ENCODE measurements around the gene UNC13B. TPM values are rescaled to one million over a fixed set of nuclear protein-coding genes. Genes with fewer than 3 reads are reported as not detected.
"Not testable (repeated sequence)": the region's sequence is repeated elsewhere in the genome, so short reads cannot be mapped to it uniquely, and the experiment has no call there.

The UNC13B gene
- total RNA-seq, 2 experiments from 2014 or later, result 2.7 to 4.0 TPM

GRCh38 chr9:35229066-35229778, 67.4 kb downstream of the UNC13B start:
- no peak for ATAC-seq
- H3K9me3 Mint-ChIP-seq (ENCODE audit: low read depth), result no peaks in the 10 kb centered on the region
- intact Hi-C loops (cut with DNase I, micrococcal nuclease), result no loop called here
- no peak for DNase-seq
- no peaks in the 10 kb centered on the region for H3K4me1 Mint-ChIP-seq
- H3K36me3 Mint-ChIP-seq (ENCODE audit: low read depth), result no peaks in the 10 kb centered on the region
- H3K27me3 Mint-ChIP-seq, result peaks cover 7% of the 10 kb centered on the region
- POLR2A ChIA-PET, result no interaction called here
- no peak overlapping the region for H3K4me3 Mint-ChIP-seq
- CTCF ChIA-PET, result no interaction called here
- no peak overlapping the region for H3K27ac Mint-ChIP-seq

- no peaks in the 10 kb centered on the region for H3K36me3 Mint-ChIP-seq (ENCODE audit: low read depth)
- H3K27me3 Mint-ChIP-seq, result peaks cover 7% of the 10 kb centered on the region
- ChIA-PET POLR2A (no interaction called here), CTCF (interaction anchor here (1.0 kb wide), 1 partner anchor 485 kb away, joined by 3 read pairs; no protein-coding TSS in a partner anchor)
- H3K4me3 Mint-ChIP-seq, result no peak overlapping the region
- no peaks in the 10 kb centered on the region for H3K4me1 Mint-ChIP-seq
- no peak for DNase-seq
- H3K9me3 Mint-ChIP-seq (ENCODE audit: low read depth), result no peaks in the 10 kb centered on the region
- intact Hi-C loops (cut with DNase I, micrococcal nuclease), result no loop called here
- H3K27ac Mint-ChIP-seq, result no peak overlapping the region
- ATAC-seq, result no peak
Measured at GRCh38 chr9:35229779-35230143, 68.0 kb downstream of the UNC13B start.

DNA sequence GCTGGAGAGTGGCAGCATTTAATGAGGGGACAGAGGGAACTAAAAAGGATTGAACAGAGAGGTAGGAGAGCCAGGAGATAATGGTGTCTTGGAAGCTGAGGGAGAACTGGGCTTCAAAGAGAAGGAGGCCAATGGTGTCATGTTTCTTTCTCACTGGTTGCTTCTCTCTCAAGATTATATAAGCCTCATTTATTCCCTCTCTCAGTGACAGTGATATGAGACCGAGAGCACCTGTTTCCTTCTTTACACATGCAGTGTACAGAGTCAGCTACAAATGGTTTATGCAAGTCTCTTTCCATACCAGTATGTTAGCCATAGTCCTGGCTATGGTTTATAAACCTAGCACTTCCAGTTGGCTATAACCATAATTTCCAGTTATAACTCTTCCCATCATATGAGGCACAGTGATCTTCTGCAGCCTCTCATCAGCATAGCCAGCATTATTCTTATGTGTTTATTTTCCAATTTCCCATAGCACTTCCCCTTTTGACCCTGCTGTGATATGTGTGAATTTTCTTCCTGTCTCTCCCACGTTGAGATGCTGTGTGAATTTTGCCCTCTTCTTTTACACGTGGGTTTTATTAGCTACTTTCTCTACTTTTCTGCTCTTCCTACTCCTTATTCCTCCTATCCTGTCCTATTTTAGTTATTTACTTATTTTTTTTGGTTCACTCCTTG, 71.2 kb downstream of the UNC13B start:
- Mint-ChIP-seq H3K36me3 (ENCODE audit: low read depth) (no peaks in the 10 kb centered on the region), H3K4me1 (no peaks in the 10 kb centered on the region), H3K4me3 (no peak overlapping the region), H3K27ac (no peak overlapping the region), H3K9me3 (ENCODE audit: low read depth) (no peaks in the 10 kb centered on the region), H3K27me3 (peaks cover 4% of the 10 kb centered on the region)
- intact Hi-C loops (cut with DNase I, micrococcal nuclease), result no loop called here
- DNase-seq (no peak), ATAC-seq (no peak)
- ChIA-PET POLR2A (no interaction called here), CTCF (interaction anchor here (1.0 kb wide), 1 partner anchor 245 kb away, joined by 3 read pairs; no protein-coding TSS in a partner anchor)

DNA sequence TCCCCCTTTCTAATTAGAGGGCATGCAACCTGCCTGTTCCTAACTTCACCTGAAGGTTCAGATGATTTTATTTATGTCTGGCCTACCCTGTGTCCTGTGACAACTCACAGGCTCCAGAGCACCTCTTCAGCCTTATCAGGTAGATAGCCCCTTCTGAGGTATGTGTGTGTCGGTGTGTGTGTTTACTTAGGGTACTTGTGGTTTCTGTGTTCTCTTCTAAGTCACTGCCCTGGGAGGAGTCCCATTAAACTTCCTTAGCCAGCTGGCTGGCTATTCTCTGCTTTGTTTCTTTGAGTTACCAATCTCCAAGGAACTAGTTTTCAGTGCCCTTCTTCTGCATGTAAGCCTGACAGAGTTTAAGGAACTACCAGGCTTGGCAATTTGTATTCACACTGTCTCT, 74.9 kb downstream of the UNC13B start:
- Mint-ChIP-seq H3K9me3 (ENCODE audit: low read depth) (peaks cover 5% of the 10 kb centered on the region), H3K4me1 (no peaks in the 10 kb centered on the region), H3K27me3 (peaks cover 6% of the 10 kb centered on the region), H3K27ac (no peak overlapping the region), H3K4me3 (no peak overlapping the region), H3K36me3 (ENCODE audit: low read depth) (no peaks in the 10 kb centered on the region)
- DNase-seq (no peak), ATAC-seq (no peak)
- ChIA-PET CTCF (no interaction called here), POLR2A (no interaction called here)
- intact Hi-C loops (cut with DNase I, micrococcal nuclease), result loop anchor here in 1 of 2 experiments (5.0 kb wide), 1 partner anchor 49 kb away; no protein-coding TSS in a partner anchor

DNA sequence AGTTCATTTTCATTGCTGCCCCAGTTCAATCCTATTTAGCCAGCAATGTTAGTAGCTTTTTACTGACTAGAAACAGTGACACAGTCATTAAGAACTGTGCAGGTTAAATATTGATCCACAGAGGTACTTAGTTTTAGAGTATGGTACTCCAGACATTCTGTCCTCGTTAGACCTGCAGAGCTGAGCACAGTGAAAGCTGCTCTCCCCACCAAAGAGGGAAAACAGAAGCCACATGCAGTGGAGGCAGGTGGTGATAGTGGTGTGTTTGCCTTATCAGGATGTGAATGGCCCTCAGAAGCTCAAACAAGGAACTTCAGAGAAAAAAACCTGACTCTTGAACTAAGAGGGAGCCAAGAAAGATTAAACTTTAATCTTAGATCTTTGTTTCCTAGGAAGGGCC, 75.5 kb downstream of the UNC13B start:
- DNase-seq, result no peak
- H3K4me1 Mint-ChIP-seq, result no peaks in the 10 kb centered on the region
- H3K27ac Mint-ChIP-seq, result no peak overlapping the region
- H3K9me3 Mint-ChIP-seq (ENCODE audit: low read depth), result peaks cover 5% of the 10 kb centered on the region
- no peak overlapping the region for H3K4me3 Mint-ChIP-seq
- POLR2A ChIA-PET, result no interaction called here
- intact Hi-C loops (cut with DNase I, micrococcal nuclease), result loop anchor here in 1 of 2 experiments (5.0 kb wide), 1 partner anchor 50 kb away; no protein-coding TSS in a partner anchor
- peaks cover 7% of the 10 kb centered on the region for H3K27me3 Mint-ChIP-seq
- H3K36me3 Mint-ChIP-seq (ENCODE audit: low read depth), result no peaks in the 10 kb centered on the region
- CTCF ChIA-PET, result no interaction called here
- no peak for ATAC-seq

GRCh38 chr9:35245945-35246344, 84.1 kb downstream of the UNC13B start:
- H3K4me3 Mint-ChIP-seq; CTCF ChIA-PET; DNase-seq; H3K36me3 Mint-ChIP-seq (ENCODE audit: low read depth); intact Hi-C loops (cut with DNase I, micrococcal nuclease); H3K9me3 Mint-ChIP-seq (ENCODE audit: low read depth); ATAC-seq; H3K4me1 Mint-ChIP-seq; H3K27ac Mint-ChIP-seq; POLR2A ChIA-PET: not testable (repeated sequence)
- peaks cover 19% of the 10 kb centered on the region for H3K27me3 Mint-ChIP-seq

GRCh38 chr9:35253075-35253474, 91.3 kb downstream of the UNC13B start:
- DNase-seq (no peak), ATAC-seq (no peak)
- Mint-ChIP-seq H3K9me3 (ENCODE audit: low read depth) (no peaks in the 10 kb centered on the region), H3K4me1 (no peaks in the 10 kb centered on the region), H3K27ac (no peak overlapping the region), H3K36me3 (ENCODE audit: low read depth) (no peaks in the 10 kb centered on the region), H3K4me3 (no peak overlapping the region), H3K27me3 (peaks cover 15% of the 10 kb centered on the region)
- POLR2A ChIA-PET, result no interaction called here
- CTCF ChIA-PET, result interaction anchor here (0.6 to 1.2 kb wide), 2 partner anchors 117 to 154 kb away, joined by 3 to 4 read pairs; no protein-coding TSS in a partner anchor
- intact Hi-C loops (cut with DNase I, micrococcal nuclease), result loop anchor here in 1 of 2 experiments (5.0 kb wide), 1 partner anchor 356 kb away; a partner anchor contains a TSS

GRCh38 chr9:35254237-35254636, 92.4 kb downstream of the UNC13B start:
- Mint-ChIP-seq H3K4me3 (no peak overlapping the region), H3K27me3 (peaks cover 6% of the 10 kb centered on the region), H3K27ac (no peak overlapping the region), H3K4me1 (no peaks in the 10 kb centered on the region), H3K9me3 (ENCODE audit: low read depth) (no peaks in the 10 kb centered on the region), H3K36me3 (ENCODE audit: low read depth) (no peaks in the 10 kb centered on the region)
- DNase-seq, result peak; percentile 13
- ChIA-PET POLR2A (no interaction called here), CTCF (no interaction called here)
- peak; percentile 44 for ATAC-seq
- intact Hi-C loops (cut with DNase I, micrococcal nuclease), result loop anchor here in 1 of 2 experiments (5.0 kb wide), 1 partner anchor 357 kb away; a partner anchor contains a TSS

- DNase-seq (no peak), ATAC-seq (no peak)
- Mint-ChIP-seq H3K4me1 (no peaks in the 10 kb centered on the region), H3K27ac (no peak overlapping the region), H3K4me3 (no peak overlapping the region), H3K27me3 (peaks cover 3% of the 10 kb centered on the region), H3K9me3 (ENCODE audit: low read depth) (no peaks in the 10 kb centered on the region), H3K36me3 (ENCODE audit: low read depth) (no peaks in the 10 kb centered on the region)
- intact Hi-C loops (cut with DNase I, micrococcal nuclease), result loop anchor here in 1 of 2 experiments (5.0 kb wide), 1 partner anchor 358 kb away; a partner anchor contains a TSS
- CTCF ChIA-PET, result interaction anchor here (0.6 kb wide), 1 partner anchor 102 kb away, joined by 3 read pairs; no protein-coding TSS in a partner anchor
- POLR2A ChIA-PET, result no interaction called here
Measured at GRCh38 chr9:35254984-35255857, 93.4 kb downstream of the UNC13B start.

DNA sequence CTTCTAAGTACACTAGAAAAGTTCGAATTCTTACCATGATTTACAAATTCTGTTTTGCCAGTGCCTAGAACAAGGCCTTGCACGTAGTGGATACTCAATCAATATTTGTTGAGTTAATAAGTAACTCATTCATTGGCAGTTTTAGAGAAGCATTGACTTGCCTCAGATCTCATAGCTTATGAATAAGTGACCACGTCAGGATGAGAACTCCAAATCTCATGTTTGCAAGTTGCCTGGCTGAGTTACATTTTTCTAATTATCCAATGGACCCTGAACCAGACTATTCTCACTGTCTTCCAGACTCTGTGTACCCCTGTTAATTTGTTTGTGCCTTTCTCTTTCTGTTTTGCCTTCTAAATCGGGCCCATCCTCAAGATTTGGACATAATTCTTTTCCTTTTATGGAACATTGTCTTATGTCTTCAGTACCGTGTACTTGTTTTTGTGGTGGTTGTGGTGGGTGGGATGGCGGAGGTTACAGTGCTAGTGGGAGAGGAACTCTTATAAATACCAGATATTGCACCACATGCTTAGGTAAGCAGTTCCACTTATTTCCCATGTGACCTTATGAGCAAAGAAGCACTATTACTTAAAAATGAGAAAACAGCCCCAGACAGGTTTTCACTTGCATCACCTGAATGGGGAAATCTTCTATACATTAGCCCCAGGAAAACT, 96.3 kb downstream of the UNC13B start:
- no peak for DNase-seq
- Mint-ChIP-seq H3K4me1 (no peaks in the 10 kb centered on the region), H3K4me3 (no peak overlapping the region), H3K27ac (no peak overlapping the region), H3K9me3 (ENCODE audit: low read depth) (no peaks in the 10 kb centered on the region), H3K36me3 (ENCODE audit: low read depth) (no peaks in the 10 kb centered on the region), H3K27me3 (peaks cover 2% of the 10 kb centered on the region)
- ATAC-seq, result no peak
- intact Hi-C loops (cut with DNase I, micrococcal nuclease), result loop anchor here in 1 of 2 experiments (2.0 kb wide), 1 partner anchor 219 kb away; no protein-coding TSS in a partner anchor
- ChIA-PET POLR2A (no interaction called here), CTCF (interaction anchor here (0.6 to 2.2 kb wide), 6 partner anchors 19 to 358 kb away, joined by 3 to 15 read pairs (median 4); no protein-coding TSS in a partner anchor)

Data from activated CD4-positive, alpha-beta T cell treated with anti-CD3 and anti-CD28 coated beads for 36 hours (primary cell).